NCI-H526 (cell line): ENCODE measurements around the gene VPS26C.

Source experiments
- DNase-seq, 2 experiments: peaks; one replicate each; lab custom pipeline; 2025; lab: John Stamatoyannopoulos, UW

VPS26C gene

GRCh38 chr21:37202221-37203110 lies 64.7 kb downstream of the VPS26C start:
- DNase-seq: no peak

GRCh38 chr21:37200641-37201480 lies 66.3 kb downstream of the VPS26C start:
- DNase-seq: no peak

GRCh38 chr21:37199057-37199924 lies 67.8 kb downstream of the VPS26C start:
- DNase-seq: no peak

- no peak for DNase-seq
These were observed 69.4 kb downstream of the VPS26C start for GRCh38 chr21:37197746-37198145.

- DNase-seq: no peak
These were observed 70.3 kb downstream of the VPS26C start for GRCh38 chr21:37196847-37197246.

- no peak for DNase-seq
These were observed 71.5 kb downstream of the VPS26C start for GRCh38 chr21:37195610-37196009.

GRCh38 chr21:37195059-37195458 lies 72.1 kb downstream of the VPS26C start:
- DNase-seq: no peak

- no peak for DNase-seq
These were observed 73.5 kb downstream of the VPS26C start for GRCh38 chr21:37193676-37194075.

GRCh38 chr21:37193006-37193405 lies 74.1 kb downstream of the VPS26C start:
- no peak for DNase-seq

- no peak for DNase-seq
These were observed 75.1 kb downstream of the VPS26C start for GRCh38 chr21:37192019-37192418.

- DNase-seq: no peak
These were observed 78.3 kb downstream of the VPS26C start for GRCh38 chr21:37188825-37189224.

GRCh38 chr21:37186983-37187382 lies 80.2 kb downstream of the VPS26C start:
- DNase-seq: no peak

GRCh38 chr21:37184784-37185593 lies 82.1 kb downstream of the VPS26C start:
- no peak for DNase-seq

GRCh38 chr21:37183749-37184148 lies 83.4 kb downstream of the VPS26C start:
- DNase-seq: no peak

- no peak for DNase-seq
These were observed 84.9 kb downstream of the VPS26C start for GRCh38 chr21:37182222-37182621.

- DNase-seq: no peak
These were observed 86.1 kb downstream of the VPS26C start for GRCh38 chr21:37181059-37181458.

- DNase-seq: no peak
These were observed 90.4 kb downstream of the VPS26C start for GRCh38 chr21:37176716-37177115.
